Measurements from ENCODE around the gene VPS33B.

DNA sequence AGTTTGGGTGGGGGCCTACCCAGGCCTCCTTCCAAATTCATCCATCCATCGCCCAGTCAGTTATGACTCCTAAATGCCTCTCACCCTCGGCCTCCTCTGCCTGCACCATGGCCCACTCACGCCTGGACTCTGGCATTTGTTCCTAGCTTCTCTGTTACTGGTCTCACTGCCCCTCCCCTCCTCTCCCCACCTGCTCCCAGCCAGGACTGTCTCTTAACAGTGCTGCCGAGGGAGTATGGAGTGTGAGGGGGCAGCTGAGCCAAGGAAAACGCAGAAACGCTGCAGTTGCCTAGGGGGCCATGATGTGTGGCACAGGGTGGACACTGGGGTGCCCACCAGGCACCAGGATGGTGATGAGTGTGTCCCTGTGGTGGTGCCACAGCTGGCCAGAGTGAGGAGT lies 64.6 kb downstream of the VPS33B start:
- TF ChIP-seq TEAD4 (IDR thresholded peaks at IDR 0.05): no peak
- TF ChIP-seq EP300 (IDR thresholded peaks at IDR 0.05; ENCODE audit: borderline replicate concordance): no peak
- no peak for TF ChIP-seq FOXM1 (IDR thresholded peaks at IDR 0.05; ENCODE audit: borderline replicate concordance, low read depth)
- TF ChIP-seq CEBPB (IDR thresholded peaks at IDR 0.05): no peak
- TF ChIP-seq, protein P1, sequence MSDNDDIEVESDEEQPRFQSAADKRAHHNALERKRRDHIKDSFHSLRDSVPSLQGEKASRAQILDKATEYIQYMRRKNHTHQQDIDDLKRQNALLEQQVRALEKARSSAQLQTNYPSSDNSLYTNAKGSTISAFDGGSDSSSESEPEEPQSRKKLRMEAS (IDR thresholded peaks at IDR 0.05): no peak
- TF ChIP-seq YY1 (IDR thresholded peaks at IDR 0.05; ENCODE audit: low read depth): no peak
- TF ChIP-seq EGR1 (IDR thresholded peaks at IDR 0.05): no peak
- no peak for TF ChIP-seq REST (IDR thresholded peaks at IDR 0.05; ENCODE audit: low read depth)
- no peak for TF ChIP-seq CREB1 (IDR thresholded peaks at IDR 0.05; ENCODE audit: low read depth)
- TF ChIP-seq RAD21 (IDR thresholded peaks at IDR 0.05; ENCODE audit: low read depth): no peak

Measured in Ishikawa (cell line).